ENCODE results near the gene MAST4. TPM values are rescaled to one million over a fixed set of nuclear protein-coding genes. Genes with fewer than 3 reads are reported as not detected.

MAST4 gene
- polyA plus RNA-seq, 1 donor from 2014 or later: 11.8 TPM

DNA sequence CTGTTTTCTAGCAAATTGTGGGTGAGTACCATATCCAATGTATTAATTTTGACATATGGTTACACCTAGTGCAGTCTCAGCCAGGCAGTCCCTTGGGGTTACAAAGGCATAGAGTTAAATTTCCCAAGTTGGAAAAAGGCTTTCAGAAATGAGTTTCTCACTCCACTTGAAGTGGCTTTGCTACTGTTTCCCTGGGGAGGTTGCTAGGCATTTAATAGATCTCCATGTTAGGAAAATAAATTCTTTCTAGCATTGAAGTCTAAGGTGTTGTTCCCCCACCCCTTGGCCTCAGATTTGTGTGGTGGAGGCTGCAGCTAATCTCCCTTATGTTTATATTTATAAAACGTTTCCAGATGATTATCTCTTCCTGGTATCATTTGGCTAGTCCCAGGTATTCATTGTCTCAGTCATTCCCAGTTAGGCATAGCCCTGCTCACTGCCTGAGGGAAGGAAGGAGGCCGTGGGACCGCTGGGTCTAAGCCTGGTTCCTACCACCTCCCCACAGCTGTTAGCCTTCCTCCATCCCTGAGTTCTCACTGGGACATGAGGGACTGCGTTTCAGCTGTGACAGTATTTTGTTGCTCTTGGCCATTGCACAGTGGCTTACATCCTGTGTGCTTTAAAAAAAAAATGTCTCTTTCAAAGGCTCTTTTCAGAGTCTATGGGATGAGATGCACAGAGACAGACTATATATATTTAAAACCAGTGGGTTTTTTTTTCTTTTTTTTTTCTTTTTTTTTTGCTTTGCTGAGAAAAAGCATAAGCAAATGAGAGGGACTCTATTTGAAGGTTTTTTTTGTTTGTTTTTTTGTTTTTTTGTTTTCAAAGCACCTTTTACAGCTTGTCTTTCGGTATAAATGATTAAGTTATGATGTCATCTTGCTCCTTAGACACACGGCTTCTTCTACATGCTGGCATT lies 121.5 kb downstream of the MAST4 start:
- Mint-ChIP-seq H3K27me3 (no peaks in the 10 kb centered on the region), H3K9me3 (peaks cover 0 to 5% (median 3%) of the 10 kb centered on the region in 3 donors), H3K4me3 (no peak overlapping the region), H3K36me3 (no peaks in the 10 kb centered on the region), H3K27ac (no peak overlapping the region), H3K4me1 (peaks cover 0 to 6% (median 2%) of the 10 kb centered on the region in 3 donors)

DNA sequence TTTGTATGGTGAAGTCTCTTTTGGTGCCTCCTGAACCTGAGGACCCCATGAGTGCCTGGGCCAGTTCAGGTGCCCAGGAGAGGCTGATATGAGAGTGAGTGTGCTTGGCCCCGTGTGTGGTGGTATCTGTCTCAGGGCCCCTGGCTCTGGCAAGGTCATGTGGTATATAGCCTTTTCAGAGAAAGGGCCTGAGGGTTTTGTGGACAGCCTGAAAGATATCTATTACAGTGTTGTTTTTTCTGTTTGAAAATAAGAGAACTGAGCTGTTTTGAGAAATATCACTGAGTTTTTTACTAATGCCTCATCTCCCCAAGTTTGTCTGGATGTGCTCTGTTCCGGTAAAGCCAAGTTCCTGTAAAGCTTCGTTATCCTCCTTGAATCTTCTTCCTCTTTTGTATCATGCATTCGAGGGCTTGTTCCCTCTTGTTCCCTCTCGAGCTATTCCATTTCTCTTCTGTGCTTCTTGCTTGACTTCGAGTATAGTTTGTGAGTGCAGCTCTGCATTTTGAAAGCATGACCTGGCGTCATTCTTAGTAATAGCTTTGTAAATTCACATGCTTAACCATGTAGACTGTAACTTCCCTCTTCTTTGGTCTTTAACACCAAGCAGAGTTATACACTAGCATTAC lies 122.3 kb downstream of the MAST4 start:
- H3K36me3 Mint-ChIP-seq: no peaks in the 10 kb centered on the region
- H3K27ac Mint-ChIP-seq: no peak overlapping the region
- peaks cover 0 to 6% (median 2%) of the 10 kb centered on the region in 3 donors for H3K4me1 Mint-ChIP-seq
- H3K4me3 Mint-ChIP-seq: no peak overlapping the region
- no peaks in the 10 kb centered on the region for H3K27me3 Mint-ChIP-seq
- H3K9me3 Mint-ChIP-seq: no peaks in the 10 kb centered on the region

DNA sequence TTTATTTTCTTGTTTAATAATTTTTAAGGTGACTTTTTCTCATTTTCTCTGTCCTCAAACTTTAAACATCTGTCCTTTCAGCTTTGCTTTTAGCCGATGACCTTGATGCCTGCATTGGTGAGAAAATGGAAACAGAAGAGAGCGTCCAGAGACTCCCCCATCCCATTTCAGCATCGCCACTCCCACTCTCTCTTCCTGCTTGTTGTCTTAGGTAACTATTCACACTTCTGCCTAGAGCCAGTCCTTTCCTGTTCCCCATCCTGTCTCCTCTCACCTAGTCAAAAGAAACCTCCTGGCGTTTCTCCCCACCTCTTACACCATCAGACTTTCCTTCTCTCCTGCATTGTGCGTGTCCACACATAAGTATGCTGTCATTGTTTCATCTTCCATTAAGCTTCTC lies 124.6 kb downstream of the MAST4 start:
- H3K27me3 Mint-ChIP-seq: no peaks in the 10 kb centered on the region
- peak overlapping the region in 1 of 4 donors; percentile 5 for H3K4me3 Mint-ChIP-seq
- H3K4me1 Mint-ChIP-seq: peaks cover 0 to 5% (median 2%) of the 10 kb centered on the region in 3 donors
- H3K27ac Mint-ChIP-seq: no peak overlapping the region
- H3K9me3 Mint-ChIP-seq: no peaks in the 10 kb centered on the region
- H3K36me3 Mint-ChIP-seq: no peaks in the 10 kb centered on the region

DNA sequence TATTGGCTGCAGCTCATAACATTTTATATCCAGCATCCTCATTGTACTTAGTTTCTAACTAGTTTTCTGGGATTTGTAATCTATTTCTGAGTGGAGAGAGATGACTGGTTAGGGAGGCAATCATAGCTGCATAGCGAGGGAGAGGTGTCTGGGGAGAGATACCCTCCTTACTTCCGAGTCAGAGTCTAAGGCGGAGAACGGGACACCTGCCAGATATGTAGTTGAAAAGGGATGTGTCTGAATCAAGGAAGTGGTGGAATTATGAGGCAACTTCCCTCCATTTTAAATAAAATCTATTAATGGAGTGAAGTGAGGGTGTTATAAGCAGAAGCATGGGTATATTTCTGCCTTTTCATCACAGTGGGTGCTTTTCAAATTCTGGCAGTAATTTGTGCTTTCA lies 126.5 kb downstream of the MAST4 start:
- H3K36me3 Mint-ChIP-seq: no peaks in the 10 kb centered on the region
- H3K9me3 Mint-ChIP-seq: no peaks in the 10 kb centered on the region
- H3K4me1 Mint-ChIP-seq: peaks cover 0 to 5% (median 2%) of the 10 kb centered on the region in 3 donors
- no peaks in the 10 kb centered on the region for H3K27me3 Mint-ChIP-seq
- no peak overlapping the region for H3K4me3 Mint-ChIP-seq
- H3K27ac Mint-ChIP-seq: no peak overlapping the region

DNA sequence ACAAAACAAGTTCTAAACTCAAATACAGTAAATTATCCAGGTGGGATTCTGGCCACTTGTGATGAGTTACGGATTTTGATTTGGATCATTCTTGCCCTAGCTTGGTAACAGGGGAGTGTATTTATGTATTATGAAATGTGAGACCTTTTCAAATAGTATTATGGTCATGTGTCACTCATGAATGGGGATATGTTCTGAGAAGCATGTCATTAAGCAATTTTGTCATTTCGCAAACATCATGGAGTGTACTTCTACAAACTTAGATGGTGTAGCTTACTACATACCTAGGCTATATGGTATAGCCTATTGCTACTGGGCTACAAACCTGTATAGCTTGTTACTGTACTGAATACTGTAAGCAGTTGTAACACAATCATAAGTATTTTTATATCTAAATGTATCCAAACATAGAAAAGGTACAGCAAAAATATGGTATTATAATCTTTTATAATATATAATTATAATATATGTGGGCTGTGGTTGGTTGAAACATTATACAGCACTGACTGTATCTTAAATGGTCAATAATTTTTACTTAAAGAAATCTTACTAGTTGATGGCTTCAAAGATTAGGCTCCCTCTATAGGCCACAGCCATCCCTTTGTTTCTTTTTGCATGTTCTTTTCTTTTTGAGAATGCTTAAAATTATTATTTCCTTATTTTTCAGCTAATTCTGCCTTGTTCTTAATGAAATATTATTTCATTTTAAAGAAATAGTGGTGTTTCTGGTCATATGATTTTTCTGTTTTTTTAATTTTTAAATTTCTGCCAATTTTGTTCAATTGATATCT lies 128.4 kb downstream of the MAST4 start:
- H3K4me3 Mint-ChIP-seq: no peak overlapping the region
- no peaks in the 10 kb centered on the region for H3K9me3 Mint-ChIP-seq
- H3K27me3 Mint-ChIP-seq: no peaks in the 10 kb centered on the region
- no peak overlapping the region for H3K27ac Mint-ChIP-seq
- H3K4me1 Mint-ChIP-seq: peaks cover 0 to 5% (median 4%) of the 10 kb centered on the region in 3 donors
- no peaks in the 10 kb centered on the region for H3K36me3 Mint-ChIP-seq

GRCh38 chr5:66727630-66728029 lies 131.4 kb downstream of the MAST4 start:
- Mint-ChIP-seq H3K27me3 (no peaks in the 10 kb centered on the region), H3K36me3 (no peaks in the 10 kb centered on the region), H3K27ac (no peak overlapping the region), H3K4me1 (peaks cover 0 to 13% (median 5%) of the 10 kb centered on the region in 3 donors), H3K9me3 (no peaks in the 10 kb centered on the region), H3K4me3 (no peak overlapping the region)

GRCh38 chr5:66728049-66728448 lies 131.9 kb downstream of the MAST4 start:
- H3K4me1 Mint-ChIP-seq: peaks cover 0 to 13% (median 5%) of the 10 kb centered on the region in 3 donors
- H3K9me3 Mint-ChIP-seq: no peaks in the 10 kb centered on the region
- no peaks in the 10 kb centered on the region for H3K27me3 Mint-ChIP-seq
- H3K4me3 Mint-ChIP-seq: no peak overlapping the region
- no peaks in the 10 kb centered on the region for H3K36me3 Mint-ChIP-seq
- no peak overlapping the region for H3K27ac Mint-ChIP-seq

DNA sequence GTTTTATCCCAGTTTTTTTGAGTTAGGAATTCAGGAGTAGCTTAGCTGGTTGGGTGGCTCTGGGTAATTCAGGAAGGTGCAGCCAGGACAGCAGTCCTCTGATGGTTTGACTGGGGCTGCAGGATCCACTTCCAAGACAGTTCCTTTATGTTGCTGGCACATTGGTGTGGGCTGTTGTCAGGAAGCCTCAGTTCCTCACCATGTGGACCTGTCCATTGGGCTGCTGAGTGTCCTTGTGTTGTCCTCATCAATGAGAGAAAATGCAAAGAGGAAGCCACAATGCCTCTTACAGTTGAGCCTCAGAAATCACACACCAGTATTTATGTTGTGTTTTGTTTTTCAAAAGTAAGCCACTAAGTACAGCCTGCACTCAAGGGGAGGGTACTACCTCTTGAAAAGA lies 140.9 kb downstream of the MAST4 start:
- Mint-ChIP-seq H3K4me3 (no peak overlapping the region), H3K27ac (no peak overlapping the region), H3K27me3 (no peaks in the 10 kb centered on the region), H3K4me1 (peaks cover 0 to 2% (median 0%) of the 10 kb centered on the region in 3 donors), H3K9me3 (peaks cover 0 to 2% (median 0%) of the 10 kb centered on the region in 3 donors), H3K36me3 (peaks cover 2% of the 10 kb centered on the region)

- Mint-ChIP-seq H3K4me3 (no peak overlapping the region), H3K27me3 (no peaks in the 10 kb centered on the region), H3K27ac (no peak overlapping the region), H3K9me3 (peaks cover 0 to 2% (median 0%) of the 10 kb centered on the region in 3 donors), H3K4me1 (peaks cover 0 to 3% (median 0%) of the 10 kb centered on the region in 3 donors), H3K36me3 (peaks cover 2% of the 10 kb centered on the region)
Measured at GRCh38 chr5:66738136-66738535, 141.9 kb downstream of the MAST4 start.

- H3K36me3 Mint-ChIP-seq: peaks cover 2% of the 10 kb centered on the region
- no peak overlapping the region for H3K4me3 Mint-ChIP-seq
- no peak overlapping the region for H3K27ac Mint-ChIP-seq
- no peaks in the 10 kb centered on the region for H3K27me3 Mint-ChIP-seq
- peaks cover 0 to 2% (median 0%) of the 10 kb centered on the region in 3 donors for H3K9me3 Mint-ChIP-seq
- H3K4me1 Mint-ChIP-seq: peaks cover 0 to 3% (median 2%) of the 10 kb centered on the region in 3 donors
Measured at GRCh38 chr5:66739021-66739420, 142.8 kb downstream of the MAST4 start.

DNA sequence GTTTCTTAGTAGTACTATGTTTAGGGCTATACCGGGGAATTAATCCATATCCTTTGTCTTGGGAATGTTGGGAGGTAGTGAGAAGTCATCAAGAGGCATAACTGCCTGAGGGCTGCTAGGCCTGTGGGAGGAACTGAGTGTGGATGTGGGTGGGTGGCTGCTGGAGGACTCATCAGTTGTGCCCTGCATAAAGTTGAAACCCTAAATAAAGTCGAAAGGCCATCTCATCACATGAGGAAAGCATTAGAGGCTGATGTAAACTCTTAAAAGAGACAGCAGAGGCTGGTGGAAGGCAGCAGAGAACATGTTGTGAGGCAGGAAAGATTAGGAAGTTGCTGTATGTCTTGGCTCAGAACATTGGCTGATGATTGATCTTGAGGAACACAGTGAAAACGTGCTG lies 143.8 kb downstream of the MAST4 start:
- peaks cover 0 to 4% (median 2%) of the 10 kb centered on the region in 3 donors for H3K9me3 Mint-ChIP-seq
- peaks cover 0 to 3% (median 2%) of the 10 kb centered on the region in 3 donors for H3K4me1 Mint-ChIP-seq
- no peak overlapping the region for H3K4me3 Mint-ChIP-seq
- peaks cover 6% of the 10 kb centered on the region for H3K36me3 Mint-ChIP-seq
- H3K27ac Mint-ChIP-seq: no peak overlapping the region
- H3K27me3 Mint-ChIP-seq: no peaks in the 10 kb centered on the region

GRCh38 chr5:66741394-66741793 lies 145.2 kb downstream of the MAST4 start:
- Mint-ChIP-seq H3K4me3 (no peak overlapping the region), H3K27ac (no peak overlapping the region), H3K9me3 (peaks cover 0 to 4% (median 2%) of the 10 kb centered on the region in 3 donors), H3K36me3 (peaks cover 4% of the 10 kb centered on the region), H3K27me3 (no peaks in the 10 kb centered on the region), H3K4me1 (peaks cover 0 to 3% (median 2%) of the 10 kb centered on the region in 3 donors)

DNA sequence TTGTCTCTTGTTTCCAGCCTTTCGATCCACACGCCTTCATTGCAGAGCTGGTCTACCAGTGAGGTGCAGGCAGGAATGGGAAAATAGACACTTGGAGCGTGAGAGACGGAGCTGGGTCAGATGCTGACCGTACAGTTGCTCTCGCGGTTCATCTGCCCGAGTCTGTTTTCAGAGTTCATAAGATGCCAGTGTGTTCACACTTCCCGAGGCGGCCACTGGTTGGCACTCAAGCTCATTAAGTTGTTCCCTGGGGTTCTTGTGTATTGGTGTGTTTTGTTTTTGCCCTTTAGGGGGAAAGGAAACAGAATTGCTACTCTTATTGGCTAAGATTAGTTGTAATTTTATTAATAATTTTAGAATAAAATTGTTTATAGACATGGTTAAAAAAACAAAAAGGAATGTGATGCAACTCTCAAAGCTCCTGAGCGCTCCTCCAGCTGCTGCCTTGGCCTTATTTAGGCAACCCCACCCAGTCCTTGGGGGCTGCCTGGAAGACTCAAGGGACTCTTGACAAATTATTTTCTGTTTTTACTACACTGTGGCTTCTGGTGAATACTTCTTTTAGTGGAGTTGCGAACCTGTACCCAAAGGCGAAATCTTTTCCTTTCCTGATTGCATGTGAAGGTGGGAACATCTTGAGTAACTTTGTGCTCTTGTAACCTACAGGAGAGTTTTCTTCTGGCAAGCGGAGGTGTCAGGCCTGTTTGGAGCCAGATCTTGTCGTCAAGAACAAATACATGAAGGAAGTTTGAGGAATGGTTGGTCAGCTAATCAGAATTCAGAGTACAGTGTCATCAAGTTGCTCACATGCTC lies 146.1 kb downstream of the MAST4 start:
- Mint-ChIP-seq H3K27ac (no peak overlapping the region), H3K36me3 (peaks cover 4% of the 10 kb centered on the region), H3K4me1 (peaks cover 0 to 5% (median 2%) of the 10 kb centered on the region in 3 donors), H3K4me3 (no peak overlapping the region), H3K9me3 (peaks cover 1 to 4% (median 2%) of the 10 kb centered on the region in 3 donors), H3K27me3 (no peaks in the 10 kb centered on the region)

GRCh38 chr5:66742896-66743247 lies 146.7 kb downstream of the MAST4 start:
- H3K27me3 Mint-ChIP-seq: no peaks in the 10 kb centered on the region
- peaks cover 4% of the 10 kb centered on the region for H3K36me3 Mint-ChIP-seq
- H3K4me1 Mint-ChIP-seq: peaks cover 0 to 5% (median 2%) of the 10 kb centered on the region in 3 donors
- peaks cover 1 to 4% (median 1%) of the 10 kb centered on the region in 3 donors for H3K9me3 Mint-ChIP-seq
- H3K27ac Mint-ChIP-seq: no peak overlapping the region
- no peak overlapping the region for H3K4me3 Mint-ChIP-seq

All from IgD-negative memory B cell (primary cell).